Effector memory CD4-positive, alpha-beta T cell (primary cell): ENCODE results near the gene CPT1C.
A peak's percentile ranks its signal among the peaks of the same experiment; 100 is the strongest.

Source experiments
- DNase-seq, 3 donors: peaks; one replicate each; pipeline ENCODE4 v3.0.0-alpha.2; 2020
- H3K27ac ChIP-seq: 2 replicates; pipeline ENCODE4 v1.7.0; 2013; ENCODE audit warnings: mild to moderate bottlenecking, low read length, moderate library complexity; ENCODE audit not compliant: insufficient read depth, poor library complexity, severe bottlenecking
- H3K27me3 ChIP-seq: replicated peaks from 2 replicates; pipeline ENCODE4 v1.7.0; 2013; ENCODE audit warnings: mild to moderate bottlenecking, low read length; ENCODE audit not compliant: insufficient read depth, control insufficient read depth, poor library complexity, severe bottlenecking
- H3K36me3 ChIP-seq: 2 replicates; pipeline ENCODE4 v1.7.0; 2013; ENCODE audit warnings: mild to moderate bottlenecking, low read length, moderate library complexity; ENCODE audit not compliant: control insufficient read depth, insufficient read depth
- H3K4me1 ChIP-seq: 2 replicates; pipeline ENCODE4 v1.7.0; 2013; ENCODE audit warnings: low read length, mild to moderate bottlenecking; ENCODE audit not compliant: control insufficient read depth, insufficient read depth, poor library complexity, severe bottlenecking
- H3K4me3 ChIP-seq: 2 replicates; pipeline ENCODE4 v1.7.0; 2013; ENCODE audit warnings: low read length, low read depth, mild to moderate bottlenecking; ENCODE audit not compliant: insufficient read depth, poor library complexity, severe bottlenecking
- H3K9me3 ChIP-seq: 2 replicates; pipeline ENCODE4 v1.7.0; 2013; ENCODE audit warnings: mild to moderate bottlenecking, low read length, moderate library complexity; ENCODE audit not compliant: control insufficient read depth

Gene CPT1C

DNA sequence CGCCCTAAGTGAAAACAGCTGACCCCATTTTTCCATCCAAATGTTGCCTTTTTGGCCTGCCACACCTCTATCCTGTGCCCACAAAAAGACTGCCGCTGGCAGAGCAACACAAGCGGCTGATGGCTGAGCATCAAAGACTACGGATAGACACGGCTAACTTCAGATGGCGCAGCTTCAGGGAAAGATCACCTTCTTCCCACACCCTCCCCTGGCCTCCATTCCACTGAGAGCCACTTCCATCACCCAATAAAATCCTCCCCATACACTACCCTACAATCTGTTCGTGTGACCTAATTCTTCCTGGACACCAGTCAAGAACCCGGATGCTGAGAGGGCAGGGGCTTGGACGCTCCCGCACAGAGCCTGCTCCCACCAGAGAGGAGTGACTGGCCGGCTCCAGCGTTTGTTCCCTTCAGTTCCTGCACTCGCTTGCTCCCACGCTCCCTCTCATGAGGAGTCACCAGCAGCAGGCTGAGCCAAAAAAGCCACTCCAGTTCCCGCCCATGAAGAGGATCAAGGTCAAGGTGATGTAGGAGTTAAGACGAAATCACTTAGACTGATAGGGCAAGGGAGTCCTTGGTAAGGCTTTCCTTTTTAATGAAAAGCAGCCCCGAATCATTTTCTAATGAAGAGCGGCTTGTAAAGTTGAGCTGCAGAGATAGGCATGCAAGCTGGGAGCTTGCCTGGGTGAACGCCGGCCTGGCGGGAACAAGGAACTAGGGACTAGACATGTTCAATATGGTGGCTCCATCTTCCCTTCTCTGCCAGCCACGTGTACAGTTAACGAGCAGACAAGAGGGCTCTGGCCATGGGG, 36.5 kb downstream of the CPT1C start:
- no peak overlapping the region for H3K27ac ChIP-seq
- H3K4me3 ChIP-seq, result no peak overlapping the region
- no peaks in the 10 kb centered on the region for H3K4me1 ChIP-seq
- DNase-seq, result no peak
- H3K9me3 ChIP-seq, result no peaks in the 10 kb centered on the region
- H3K36me3 ChIP-seq, result no peaks in the 10 kb centered on the region
- no peaks in the 10 kb centered on the region for H3K27me3 ChIP-seq

DNA sequence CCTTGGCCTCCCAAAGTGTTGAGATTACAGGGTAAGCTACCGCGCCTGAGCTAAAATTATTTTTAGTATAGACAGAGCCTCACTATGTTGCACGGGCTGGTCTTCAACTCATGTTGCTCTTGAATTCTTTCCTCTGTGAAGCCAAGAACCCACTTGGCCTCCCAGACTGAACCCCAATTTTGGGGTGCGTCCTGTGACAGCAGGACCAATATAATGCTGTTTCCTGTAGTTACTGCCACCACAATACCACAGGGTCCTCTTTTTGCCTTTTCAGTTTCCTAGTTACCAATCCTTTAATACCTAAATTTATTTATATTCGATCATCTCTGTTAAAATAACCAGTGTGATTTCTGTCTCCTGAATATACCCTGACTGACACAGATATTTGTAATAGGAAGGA, 39.2 kb downstream of the CPT1C start:
- no peaks in the 10 kb centered on the region for H3K36me3 ChIP-seq
- H3K9me3 ChIP-seq, result no peaks in the 10 kb centered on the region
- no peak overlapping the region for H3K4me3 ChIP-seq
- no peaks in the 10 kb centered on the region for H3K4me1 ChIP-seq
- H3K27ac ChIP-seq, result no peak overlapping the region
- H3K27me3 ChIP-seq, result no peaks in the 10 kb centered on the region
- no peak for DNase-seq

DNA sequence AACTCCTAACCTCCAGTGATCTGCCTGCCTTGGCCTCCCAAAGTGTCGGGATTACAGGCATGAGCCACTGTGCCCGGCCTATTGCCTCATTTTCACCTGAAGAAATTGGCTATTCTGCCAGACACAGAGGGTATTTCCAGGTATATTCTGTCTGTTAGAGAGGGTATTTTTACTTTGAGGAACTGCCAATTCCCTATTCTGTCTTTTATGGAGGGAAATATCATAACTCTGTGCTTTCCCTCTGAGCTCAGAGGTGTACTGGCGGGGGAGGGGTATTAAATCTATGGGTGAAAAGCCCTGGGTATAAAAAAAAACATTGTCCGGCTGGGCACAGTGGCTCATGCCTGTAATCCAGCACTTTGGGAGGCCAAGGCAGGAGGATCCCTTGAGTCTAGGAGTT, 47.4 kb downstream of the CPT1C start:
- Histone ChIP-seq H3K36me3 (no peaks in the 10 kb centered on the region), H3K27ac (no peak overlapping the region), H3K9me3 (no peaks in the 10 kb centered on the region), H3K4me3 (no peak overlapping the region), H3K27me3 (no peaks in the 10 kb centered on the region), H3K4me1 (no peaks in the 10 kb centered on the region)
- DNase-seq, result no peak

DNA sequence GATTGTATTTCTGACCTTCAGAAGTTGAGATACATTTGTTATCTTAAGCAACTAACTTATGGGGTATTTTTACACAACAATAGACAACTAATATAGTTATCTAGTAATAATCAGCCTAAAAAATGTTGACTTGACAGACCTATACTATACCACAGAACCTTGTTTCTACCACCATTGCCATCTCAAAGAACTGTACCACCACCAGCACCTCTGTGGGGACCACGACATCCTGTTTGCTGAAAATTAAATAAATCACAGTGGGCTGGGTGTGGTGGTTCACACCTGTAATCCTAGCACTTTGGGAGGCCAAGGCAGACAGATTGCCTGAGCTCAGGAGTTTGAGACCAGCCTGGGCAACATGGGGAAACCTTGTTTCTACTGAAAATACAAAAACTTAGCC, 48.2 kb downstream of the CPT1C start:
- Histone ChIP-seq H3K36me3 (no peaks in the 10 kb centered on the region), H3K27ac (no peak overlapping the region), H3K4me1 (no peaks in the 10 kb centered on the region), H3K4me3 (no peak overlapping the region), H3K9me3 (no peaks in the 10 kb centered on the region), H3K27me3 (no peaks in the 10 kb centered on the region)
- no peak for DNase-seq

DNA sequence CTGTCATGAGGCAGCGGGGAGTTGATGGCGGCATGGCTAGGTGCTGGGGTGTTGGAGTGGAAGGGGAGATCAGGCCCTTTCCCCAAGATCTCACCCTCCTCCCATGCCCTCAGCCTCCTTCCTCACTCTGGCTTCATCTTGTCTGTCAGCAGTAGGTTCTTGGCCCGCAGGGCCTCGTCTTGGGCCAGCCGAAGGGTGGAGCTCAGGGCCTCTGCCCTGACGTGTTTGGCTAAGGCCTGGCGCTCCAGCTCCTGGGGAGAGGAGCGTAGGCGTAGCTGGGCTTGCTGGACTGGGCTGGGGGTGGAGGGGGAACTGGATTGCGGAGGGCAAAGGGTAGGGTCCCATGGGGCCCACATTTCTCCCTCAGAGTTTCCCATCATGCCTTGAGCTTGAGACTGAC, 49.0 kb downstream of the CPT1C start:
- H3K27ac ChIP-seq, result no peak overlapping the region
- H3K4me3 ChIP-seq, result no peak overlapping the region
- H3K9me3 ChIP-seq, result no peaks in the 10 kb centered on the region
- no peaks in the 10 kb centered on the region for H3K27me3 ChIP-seq
- H3K4me1 ChIP-seq, result no peaks in the 10 kb centered on the region
- no peak for DNase-seq
- no peaks in the 10 kb centered on the region for H3K36me3 ChIP-seq

DNA sequence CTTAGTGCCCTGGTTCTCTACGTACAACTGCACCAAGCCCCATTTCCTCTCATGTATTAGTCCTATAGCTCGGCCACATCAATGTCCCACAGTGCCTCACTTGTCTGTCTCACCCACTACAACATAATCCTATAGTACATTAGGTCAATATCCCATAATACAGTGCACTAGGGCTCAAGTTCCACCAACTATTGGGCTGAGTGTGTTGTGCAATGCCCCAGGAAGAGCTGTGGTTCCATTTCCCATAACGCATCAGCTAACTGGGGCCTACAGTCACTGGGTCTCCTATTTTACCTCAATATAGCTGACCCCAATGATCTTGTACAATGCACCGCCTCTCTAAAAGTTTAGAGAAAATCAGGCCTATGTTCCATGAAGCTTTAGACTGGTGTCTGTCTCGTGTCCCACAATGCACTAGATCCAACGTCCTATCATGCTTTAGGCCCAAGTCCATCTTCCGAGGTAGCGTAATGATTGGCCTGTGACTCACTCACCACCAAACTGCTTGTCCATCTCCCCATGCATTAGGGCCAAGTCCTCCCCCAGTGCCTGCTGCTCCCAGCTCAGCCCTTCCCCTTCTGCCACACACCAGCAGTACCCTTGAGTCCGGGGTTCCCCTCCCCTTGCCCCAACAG, 50.4 kb downstream of the CPT1C start:
- Histone ChIP-seq H3K27me3 (no peaks in the 10 kb centered on the region), H3K36me3 (no peaks in the 10 kb centered on the region), H3K4me3 (no peak overlapping the region), H3K27ac (no peak overlapping the region), H3K9me3 (no peaks in the 10 kb centered on the region), H3K4me1 (no peaks in the 10 kb centered on the region)
- no peak for DNase-seq

DNA sequence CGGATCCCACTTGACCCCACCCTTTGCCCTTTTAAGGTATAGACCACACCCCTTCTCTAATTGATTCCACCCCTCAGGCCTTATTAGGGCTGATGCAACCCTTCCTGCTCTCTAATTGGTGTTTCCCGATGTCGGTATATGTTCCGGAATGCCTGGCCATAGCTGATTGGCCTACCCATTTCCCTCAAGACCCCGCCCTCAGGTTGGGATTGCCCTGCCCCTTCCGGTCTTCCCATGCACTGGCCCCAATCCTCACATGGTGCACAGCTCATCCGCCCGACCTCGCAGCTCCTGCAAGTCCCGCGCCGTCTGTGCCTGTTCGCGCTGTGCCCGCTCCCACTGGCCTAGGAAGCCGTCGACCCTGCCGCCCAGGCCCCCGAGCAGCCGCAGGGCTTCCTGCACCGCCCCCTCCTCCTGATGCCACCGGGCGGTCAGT, 54.0 kb downstream of the CPT1C start:
- Histone ChIP-seq H3K4me3 (no peak overlapping the region), H3K9me3 (no peaks in the 10 kb centered on the region), H3K4me1 (no peaks in the 10 kb centered on the region), H3K36me3 (no peaks in the 10 kb centered on the region), H3K27me3 (no peaks in the 10 kb centered on the region), H3K27ac (no peak overlapping the region)
- no peak for DNase-seq

DNA sequence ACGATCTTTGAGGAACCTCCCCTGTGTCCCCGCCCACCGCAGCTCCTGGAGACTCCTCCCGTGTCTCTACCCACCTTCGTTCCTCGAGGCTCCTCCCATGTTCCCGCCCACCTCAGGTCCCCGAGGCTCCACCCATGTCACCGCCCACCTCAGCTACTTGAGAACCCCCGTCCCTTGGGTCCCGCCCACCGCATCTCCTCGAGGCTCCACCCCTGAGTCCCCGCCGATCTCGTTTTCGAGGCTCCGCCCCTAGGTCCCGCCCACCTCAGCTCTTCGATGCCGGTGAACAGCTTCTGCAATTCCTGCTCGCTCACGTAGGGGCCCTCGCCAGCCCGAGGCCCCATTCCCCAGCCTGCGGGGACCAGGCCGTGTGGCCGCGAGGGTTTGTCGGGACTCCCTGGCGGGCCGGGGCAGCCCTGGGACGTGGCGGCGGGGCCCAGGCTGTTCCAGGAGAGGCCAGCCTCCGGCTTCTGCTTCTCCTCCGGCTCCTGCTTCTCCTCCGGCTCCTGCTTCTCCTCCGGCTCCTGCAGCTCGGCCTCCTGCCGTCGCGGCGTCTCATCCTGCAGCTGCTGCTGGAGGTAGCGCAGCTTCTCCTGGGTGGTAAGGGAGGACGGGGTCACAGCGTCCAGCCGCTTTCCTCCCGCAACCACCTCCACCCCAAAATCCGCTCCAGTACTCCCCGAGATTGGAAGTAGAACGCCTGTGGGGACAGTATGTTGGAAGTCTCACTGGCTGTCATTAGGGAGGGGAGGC, 55.5 kb downstream of the CPT1C start:
- Histone ChIP-seq H3K4me1 (no peaks in the 10 kb centered on the region), H3K27me3 (no peaks in the 10 kb centered on the region), H3K27ac (no peak overlapping the region), H3K36me3 (no peaks in the 10 kb centered on the region), H3K4me3 (no peak overlapping the region), H3K9me3 (no peaks in the 10 kb centered on the region)
- DNase-seq, result peak; percentile 18 to 54 (median 44)

DNA sequence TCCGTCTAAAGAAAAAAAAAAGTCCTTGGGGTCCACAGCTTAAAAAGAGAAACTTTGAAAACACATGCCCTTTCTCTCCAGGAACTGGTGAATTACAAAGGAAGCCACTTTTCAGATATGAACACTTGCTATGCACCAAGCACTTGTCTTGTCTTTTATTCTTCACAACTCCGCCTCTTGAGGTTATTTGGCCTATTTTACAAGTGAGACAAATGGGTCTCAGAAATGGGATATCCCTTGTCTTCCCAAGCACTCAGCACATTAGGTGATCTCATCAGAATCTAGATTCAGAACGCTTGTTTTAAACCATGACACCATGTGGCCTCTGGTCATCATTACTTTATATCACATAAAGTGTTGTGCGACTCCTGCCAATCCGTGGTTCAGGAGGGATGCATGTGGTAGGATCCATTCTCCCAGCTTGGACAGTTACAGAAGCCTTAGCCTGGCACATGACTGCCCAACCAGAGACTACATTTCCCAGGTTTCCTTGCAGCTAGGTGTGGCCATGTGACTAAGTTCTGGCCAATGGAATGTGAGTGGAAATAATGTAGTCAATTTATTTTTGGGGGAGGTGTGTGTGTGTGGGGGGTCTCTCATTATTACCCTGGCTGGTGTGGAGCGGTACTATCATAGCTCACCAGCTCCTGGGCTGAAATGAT, 58.3 kb downstream of the CPT1C start:
- Histone ChIP-seq H3K36me3 (no peaks in the 10 kb centered on the region), H3K27me3 (no peaks in the 10 kb centered on the region), H3K4me3 (no peak overlapping the region), H3K4me1 (no peaks in the 10 kb centered on the region), H3K9me3 (no peaks in the 10 kb centered on the region), H3K27ac (no peak overlapping the region)
- DNase-seq, result no peak
